ENCODE results near the gene TMEM168.

Gene TMEM168

GRCh38 chr7:112782498-112782897 lies 7.7 kb downstream of the TMEM168 start:
- no peak for DNase-seq (ENCODE audit: extremely low spot score)
- CTCF ChIA-PET: no interaction called here
- POLR2A ChIA-PET: no interaction called here
- TF ChIP-seq, protein P1, sequence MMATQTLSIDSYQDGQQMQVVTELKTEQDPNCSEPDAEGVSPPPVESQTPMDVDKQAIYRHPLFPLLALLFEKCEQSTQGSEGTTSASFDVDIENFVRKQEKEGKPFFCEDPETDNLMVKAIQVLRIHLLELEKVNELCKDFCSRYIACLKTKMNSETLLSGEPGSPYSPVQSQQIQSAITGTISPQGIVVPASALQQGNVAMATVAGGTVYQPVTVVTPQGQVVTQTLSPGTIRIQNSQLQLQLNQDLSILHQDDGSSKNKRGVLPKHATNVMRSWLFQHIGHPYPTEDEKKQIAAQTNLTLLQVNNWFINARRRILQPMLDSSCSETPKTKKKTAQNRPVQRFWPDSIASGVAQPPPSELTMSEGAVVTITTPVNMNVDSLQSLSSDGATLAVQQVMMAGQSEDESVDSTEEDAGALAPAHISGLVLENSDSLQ (IDR thresholded peaks at IDR 0.05): no peak
- no peak for TF ChIP-seq FOXA1 (IDR thresholded peaks at IDR 0.05)
- TF ChIP-seq L3MBTL2 (conservative IDR thresholded peaks at IDR 0.05): no peak
- TF ChIP-seq BHLHE40 (IDR thresholded peaks at IDR 0.05; ENCODE audit: borderline replicate concordance): no peak
- TF ChIP-seq LEF1 (IDR thresholded peaks at IDR 0.05; ENCODE audit: borderline replicate concordance): no peak
- no peak for TF ChIP-seq FOXM1 (IDR thresholded peaks at IDR 0.05; ENCODE audit: borderline replicate concordance)
- no peak for TF ChIP-seq SP1 (IDR thresholded peaks at IDR 0.05)
- no peak for TF ChIP-seq SUZ12 (IDR thresholded peaks at IDR 0.05)
- TF ChIP-seq NFRKB (IDR thresholded peaks at IDR 0.05): no peak
- TF ChIP-seq CTBP1 (IDR thresholded peaks at IDR 0.05; ENCODE audit: borderline replicate concordance): no peak
- no peak for TF ChIP-seq TARDBP (IDR thresholded peaks at IDR 0.05)
- TF ChIP-seq ZNF384 (IDR thresholded peaks at IDR 0.05): no peak
- no peak for TF ChIP-seq ARNT (IDR thresholded peaks at IDR 0.05)
- no peak for TF ChIP-seq HDGF (IDR thresholded peaks at IDR 0.05; ENCODE audit: borderline replicate concordance)
- no peak for TF ChIP-seq FOXK2 (IDR thresholded peaks at IDR 0.05)
- no peak for TF ChIP-seq ELF4 (IDR thresholded peaks at IDR 0.05)

DNA sequence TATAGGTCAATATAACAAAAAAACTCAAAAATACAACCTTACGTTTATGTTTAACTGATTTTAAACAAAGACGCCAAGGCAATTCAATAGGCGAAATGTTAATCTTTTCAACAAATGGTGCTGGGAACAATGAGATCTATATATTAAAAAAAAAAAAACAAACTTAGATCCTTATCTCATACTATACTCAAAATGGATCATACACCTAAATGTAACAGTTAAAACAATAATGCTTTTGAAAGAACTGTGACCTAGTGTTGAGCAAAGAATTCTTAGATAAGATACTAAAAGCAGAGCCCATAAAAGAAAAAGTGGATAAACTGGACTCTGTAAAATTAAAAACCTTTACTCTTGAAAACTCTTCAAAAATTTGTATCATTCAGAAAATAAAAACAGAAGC lies 8.6 kb downstream of the TMEM168 start:
- CTCF ChIA-PET: no interaction called here
- POLR2A ChIA-PET: no interaction called here
- TF ChIP-seq SP1 (IDR thresholded peaks at IDR 0.05): no peak
- no peak for TF ChIP-seq TARDBP (IDR thresholded peaks at IDR 0.05)
- TF ChIP-seq ARNT (IDR thresholded peaks at IDR 0.05): no peak
- TF ChIP-seq ZNF384 (IDR thresholded peaks at IDR 0.05): no peak
- no peak for TF ChIP-seq NFRKB (IDR thresholded peaks at IDR 0.05)
- TF ChIP-seq L3MBTL2 (conservative IDR thresholded peaks at IDR 0.05): no peak
- no peak for TF ChIP-seq ELF4 (IDR thresholded peaks at IDR 0.05)
- TF ChIP-seq SUZ12 (IDR thresholded peaks at IDR 0.05): no peak
- no peak for TF ChIP-seq FOXM1 (IDR thresholded peaks at IDR 0.05; ENCODE audit: borderline replicate concordance)
- TF ChIP-seq, protein P1 (IDR thresholded peaks at IDR 0.05): no peak
- no peak for TF ChIP-seq CTBP1 (IDR thresholded peaks at IDR 0.05; ENCODE audit: borderline replicate concordance)
- no peak for TF ChIP-seq HDGF (IDR thresholded peaks at IDR 0.05; ENCODE audit: borderline replicate concordance)
- no peak for TF ChIP-seq FOXA1 (IDR thresholded peaks at IDR 0.05)
- no peak for TF ChIP-seq FOXK2 (IDR thresholded peaks at IDR 0.05)
- no peak for TF ChIP-seq BHLHE40 (IDR thresholded peaks at IDR 0.05; ENCODE audit: borderline replicate concordance)
- no peak for TF ChIP-seq LEF1 (IDR thresholded peaks at IDR 0.05; ENCODE audit: borderline replicate concordance)
- DNase-seq (ENCODE audit: extremely low spot score): no peak

DNA sequence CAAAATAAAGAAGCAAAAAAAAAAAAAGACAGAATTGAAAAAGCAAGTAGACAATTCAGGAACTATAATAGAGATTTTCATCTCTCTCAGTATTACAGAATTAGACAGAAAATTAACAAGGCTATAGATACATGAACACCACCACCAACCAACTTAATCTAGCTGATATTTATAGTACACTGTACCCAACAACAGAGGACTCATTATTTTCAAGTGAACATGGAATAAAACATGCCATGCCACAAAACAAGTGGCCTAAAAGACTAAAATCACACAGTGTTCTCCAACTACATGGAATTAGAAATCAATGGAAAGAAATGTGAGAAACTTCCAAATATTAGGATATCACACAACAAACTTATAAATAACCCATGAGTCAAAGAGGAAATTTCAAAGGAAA lies 9.1 kb downstream of the TMEM168 start:
- no peak for DNase-seq (ENCODE audit: extremely low spot score)
- TF ChIP-seq SP1 (IDR thresholded peaks at IDR 0.05) (no peak), CTBP1 (IDR thresholded peaks at IDR 0.05; ENCODE audit: borderline replicate concordance) (no peak), NFRKB (IDR thresholded peaks at IDR 0.05) (no peak), LEF1 (IDR thresholded peaks at IDR 0.05; ENCODE audit: borderline replicate concordance) (no peak), L3MBTL2 (conservative IDR thresholded peaks at IDR 0.05) (no peak), TARDBP (IDR thresholded peaks at IDR 0.05) (no peak), ARNT (IDR thresholded peaks at IDR 0.05) (no peak), FOXA1 (IDR thresholded peaks at IDR 0.05) (no peak), ZNF384 (IDR thresholded peaks at IDR 0.05) (no peak), BHLHE40 (IDR thresholded peaks at IDR 0.05; ENCODE audit: borderline replicate concordance) (no peak), SUZ12 (IDR thresholded peaks at IDR 0.05) (no peak), FOXM1 (IDR thresholded peaks at IDR 0.05; ENCODE audit: borderline replicate concordance) (no peak), FOXK2 (IDR thresholded peaks at IDR 0.05) (no peak), HDGF (IDR thresholded peaks at IDR 0.05; ENCODE audit: borderline replicate concordance) (no peak), ELF4 (IDR thresholded peaks at IDR 0.05) (no peak)
- TF ChIP-seq, protein P1 (IDR thresholded peaks at IDR 0.05): no peak
- ChIA-PET POLR2A (no interaction called here), CTCF (no interaction called here)

GRCh38 chr7:112779667-112780066 lies 10.5 kb downstream of the TMEM168 start:
- ChIA-PET POLR2A (no interaction called here), CTCF (no interaction called here)
- TF ChIP-seq HDGF (IDR thresholded peaks at IDR 0.05; ENCODE audit: borderline replicate concordance) (no peak), L3MBTL2 (conservative IDR thresholded peaks at IDR 0.05) (no peak), CTBP1 (IDR thresholded peaks at IDR 0.05; ENCODE audit: borderline replicate concordance) (no peak), TARDBP (IDR thresholded peaks at IDR 0.05) (no peak), NFRKB (IDR thresholded peaks at IDR 0.05) (no peak), BHLHE40 (IDR thresholded peaks at IDR 0.05; ENCODE audit: borderline replicate concordance) (no peak), ELF4 (IDR thresholded peaks at IDR 0.05) (no peak), SP1 (IDR thresholded peaks at IDR 0.05) (no peak), FOXK2 (IDR thresholded peaks at IDR 0.05) (no peak), SUZ12 (IDR thresholded peaks at IDR 0.05) (no peak)
- TF ChIP-seq, protein P1 (IDR thresholded peaks at IDR 0.05): no peak
- DNase-seq (ENCODE audit: extremely low spot score): no peak

GRCh38 chr7:112777406-112777805 lies 12.8 kb downstream of the TMEM168 start:
- POLR2A ChIA-PET: no interaction called here
- TF ChIP-seq SUZ12 (IDR thresholded peaks at IDR 0.05): no peak
- no peak for TF ChIP-seq FOXA1 (IDR thresholded peaks at IDR 0.05)
- no peak for TF ChIP-seq ELF4 (IDR thresholded peaks at IDR 0.05)
- TF ChIP-seq ARNT (IDR thresholded peaks at IDR 0.05): no peak
- TF ChIP-seq TARDBP (IDR thresholded peaks at IDR 0.05): no peak
- TF ChIP-seq ZNF384 (IDR thresholded peaks at IDR 0.05): no peak
- no peak for TF ChIP-seq L3MBTL2 (conservative IDR thresholded peaks at IDR 0.05)
- TF ChIP-seq BHLHE40 (IDR thresholded peaks at IDR 0.05; ENCODE audit: borderline replicate concordance): no peak
- TF ChIP-seq FOXM1 (IDR thresholded peaks at IDR 0.05; ENCODE audit: borderline replicate concordance): no peak
- TF ChIP-seq, protein P1 (IDR thresholded peaks at IDR 0.05): no peak
- no peak for TF ChIP-seq SP1 (IDR thresholded peaks at IDR 0.05)
- no peak for TF ChIP-seq FOXK2 (IDR thresholded peaks at IDR 0.05)
- no peak for TF ChIP-seq CTBP1 (IDR thresholded peaks at IDR 0.05; ENCODE audit: borderline replicate concordance)
- DNase-seq (ENCODE audit: extremely low spot score): no peak
- CTCF ChIA-PET: no interaction called here

Measured in HEK293T (cell line).